Measurements from ENCODE around the gene PPP4R4. TPM values are rescaled to one million over a fixed set of nuclear protein-coding genes. Genes with fewer than 3 reads are reported as not detected.
A peak's percentile ranks its signal among the peaks of the same experiment; 100 is the strongest.

PPP4R4 gene, protein sequence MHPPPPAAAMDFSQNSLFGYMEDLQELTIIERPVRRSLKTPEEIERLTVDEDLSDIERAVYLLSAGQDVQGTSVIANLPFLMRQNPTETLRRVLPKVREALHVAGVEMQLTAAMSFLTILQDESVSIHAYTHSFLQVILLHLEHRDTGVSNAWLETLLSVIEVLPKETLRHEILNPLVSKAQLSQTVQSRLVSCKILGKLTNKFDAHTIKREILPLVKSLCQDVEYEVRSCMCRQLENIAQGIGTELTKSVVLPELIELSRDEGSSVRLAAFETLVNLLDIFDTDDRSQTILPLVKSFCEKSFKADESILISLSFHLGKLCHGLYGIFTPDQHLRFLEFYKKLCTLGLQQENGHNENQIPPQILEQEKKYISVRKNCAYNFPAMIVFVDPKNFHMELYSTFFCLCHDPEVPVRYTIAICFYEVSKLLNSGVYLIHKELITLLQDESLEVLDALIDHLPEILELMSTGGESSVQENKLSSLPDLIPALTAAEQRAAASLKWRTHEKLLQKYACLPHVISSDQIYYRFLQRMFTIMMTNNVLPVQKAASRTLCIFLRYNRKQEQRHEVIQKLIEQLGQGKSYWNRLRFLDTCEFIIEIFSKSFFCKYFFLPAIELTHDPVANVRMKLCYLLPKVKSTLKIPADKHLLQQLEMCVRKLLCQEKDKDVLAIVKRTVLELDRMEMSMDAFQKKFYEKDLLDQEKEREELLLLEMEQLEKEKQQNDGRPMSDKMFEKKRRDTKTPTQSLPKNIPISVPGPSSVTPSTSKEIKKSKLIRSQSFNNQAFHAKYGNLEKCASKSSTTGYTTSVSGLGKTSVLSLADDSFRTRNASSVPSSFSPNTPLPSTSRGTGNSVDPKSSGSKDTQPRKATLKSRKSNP
- total RNA-seq (2014; rRNA removed; shearing (Covaris generic)) (11.1 and 20.9 TPM in 2 replicates), polyA plus RNA-seq (2016; fragmentation: Nextera tagmentation; extraction: Ambion mirVana) (2.5 and 3.0 TPM in 2 replicates)
- long read RNA-seq, partial matches to known transcripts: 0 of 2 reads
- long read RNA-seq, other reads (novel, unspliced or antisense): 2 of 2 reads

DNA sequence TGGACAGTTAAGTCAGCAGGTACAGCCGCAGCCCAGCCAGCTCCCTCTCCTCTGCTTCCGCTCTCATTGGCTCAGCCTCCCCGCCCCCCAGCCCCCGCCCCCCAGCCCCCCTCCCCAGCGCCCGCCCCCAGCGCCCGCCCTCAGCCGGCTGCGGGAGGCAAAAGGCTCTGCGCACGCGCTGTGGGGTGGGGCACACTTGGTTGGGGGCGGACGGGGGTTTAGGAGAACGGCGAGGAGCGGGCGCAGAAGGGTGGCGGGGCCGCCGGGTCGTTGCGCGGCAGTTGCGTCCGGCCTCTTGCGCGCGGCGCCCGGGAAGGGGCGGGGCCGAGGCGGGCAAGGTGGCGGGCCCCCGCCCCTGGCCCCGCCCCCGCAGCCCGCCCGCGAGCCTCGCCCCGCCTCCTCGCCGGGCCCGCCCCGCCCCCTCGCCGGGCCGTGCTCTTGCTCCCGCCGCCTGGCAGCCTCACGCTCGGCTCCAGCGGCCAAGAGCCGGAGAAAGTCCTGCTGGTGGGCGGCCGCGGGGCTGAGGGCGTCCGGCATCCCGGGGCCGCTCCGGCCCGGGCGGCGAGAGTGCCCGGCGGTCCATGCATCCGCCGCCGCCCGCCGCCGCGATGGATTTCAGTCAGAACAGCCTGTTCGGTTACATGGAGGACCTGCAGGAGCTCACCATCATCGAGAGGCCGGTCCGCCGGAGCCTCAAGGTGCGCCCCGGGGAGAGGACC, at the start of gene PPP4R4:
PPP4R4 (plus strand) TSS at position 438 of the 719 bp plus-strand sequence; CDS start at position 582, 144 bp downstream.
- DNase-seq (ENCODE audit: low spot score) (peak; percentile 97), ATAC-seq (peak; percentile 69)
- H3K36me3 ChIP-seq (ENCODE audit: insufficient read depth): no peaks in the 10 kb centered on the region
- H3K36me3 Mint-ChIP-seq (ENCODE audit: low read depth): peaks cover 3% of the 10 kb centered on the region; the same call in 1 of the 3 replicates
- H3K27me3 Mint-ChIP-seq (ENCODE audit: insufficient read depth, low read depth, poor library complexity): peaks cover 9% of the 10 kb centered on the region
- peaks cover 17% of the 10 kb centered on the region for H3K4me1 ChIP-seq (ENCODE audit: insufficient read depth)
- peak within 1 kb of the TSS; percentile 87 for H3K4me3 Mint-ChIP-seq
- no peaks in the 10 kb centered on the region; the same call in 2 of the 3 replicates for H3K9me3 Mint-ChIP-seq
- peaks cover 37% of the 10 kb centered on the region for H3K27me3 ChIP-seq (ENCODE audit: insufficient read depth)
- H3K79me2 ChIP-seq (replicated peaks; ENCODE audit: insufficient read depth): no peaks in the 10 kb centered on the region; the same call in 1 of the 2 replicates
- H2AFZ ChIP-seq: peak within 1 kb of the TSS; percentile 99
- peak within 1 kb of the TSS; percentile 98 for H3K4me2 ChIP-seq
- peak within 1 kb of the TSS; percentile 87 for H3K27ac ChIP-seq (ENCODE audit: low read depth)
- H3K4me3 ChIP-seq: peak within 1 kb of the TSS; percentile 94
- no peaks in the 10 kb centered on the region for H3K9me2 ChIP-seq (ENCODE audit: insufficient read depth)
- H3F3A ChIP-seq (replicated peaks; ENCODE audit: low read depth): peaks cover 4% of the 10 kb centered on the region; the same call in 1 of the 2 replicates
- H3K27ac Mint-ChIP-seq: peak within 1 kb of the TSS; percentile 60
- peaks cover 27% of the 10 kb centered on the region for H3K4me1 Mint-ChIP-seq
- H4K20me1 ChIP-seq (replicated peaks; ENCODE audit: insufficient read depth): no peaks in the 10 kb centered on the region
- TF ChIP-seq NANOG (IDR thresholded peaks at IDR 0.05; ENCODE audit: borderline replicate concordance) (no peak), CREB1 (CRISPR knock-in tag; IDR thresholded peaks at IDR 0.05; ENCODE audit: low read depth) (no peak), EZH2 (IDR thresholded peaks at IDR 0.05; ENCODE audit: low read depth, unreplicated experiment) (no peak), STAT1 (IDR thresholded peaks at IDR 0.05; ENCODE audit: unreplicated experiment) (no peak), POLR2AphosphoS5 (IDR thresholded peaks at IDR 0.05; ENCODE audit: low read depth) (peak; percentile 67)
- TF ChIP-seq, protein P1, sequence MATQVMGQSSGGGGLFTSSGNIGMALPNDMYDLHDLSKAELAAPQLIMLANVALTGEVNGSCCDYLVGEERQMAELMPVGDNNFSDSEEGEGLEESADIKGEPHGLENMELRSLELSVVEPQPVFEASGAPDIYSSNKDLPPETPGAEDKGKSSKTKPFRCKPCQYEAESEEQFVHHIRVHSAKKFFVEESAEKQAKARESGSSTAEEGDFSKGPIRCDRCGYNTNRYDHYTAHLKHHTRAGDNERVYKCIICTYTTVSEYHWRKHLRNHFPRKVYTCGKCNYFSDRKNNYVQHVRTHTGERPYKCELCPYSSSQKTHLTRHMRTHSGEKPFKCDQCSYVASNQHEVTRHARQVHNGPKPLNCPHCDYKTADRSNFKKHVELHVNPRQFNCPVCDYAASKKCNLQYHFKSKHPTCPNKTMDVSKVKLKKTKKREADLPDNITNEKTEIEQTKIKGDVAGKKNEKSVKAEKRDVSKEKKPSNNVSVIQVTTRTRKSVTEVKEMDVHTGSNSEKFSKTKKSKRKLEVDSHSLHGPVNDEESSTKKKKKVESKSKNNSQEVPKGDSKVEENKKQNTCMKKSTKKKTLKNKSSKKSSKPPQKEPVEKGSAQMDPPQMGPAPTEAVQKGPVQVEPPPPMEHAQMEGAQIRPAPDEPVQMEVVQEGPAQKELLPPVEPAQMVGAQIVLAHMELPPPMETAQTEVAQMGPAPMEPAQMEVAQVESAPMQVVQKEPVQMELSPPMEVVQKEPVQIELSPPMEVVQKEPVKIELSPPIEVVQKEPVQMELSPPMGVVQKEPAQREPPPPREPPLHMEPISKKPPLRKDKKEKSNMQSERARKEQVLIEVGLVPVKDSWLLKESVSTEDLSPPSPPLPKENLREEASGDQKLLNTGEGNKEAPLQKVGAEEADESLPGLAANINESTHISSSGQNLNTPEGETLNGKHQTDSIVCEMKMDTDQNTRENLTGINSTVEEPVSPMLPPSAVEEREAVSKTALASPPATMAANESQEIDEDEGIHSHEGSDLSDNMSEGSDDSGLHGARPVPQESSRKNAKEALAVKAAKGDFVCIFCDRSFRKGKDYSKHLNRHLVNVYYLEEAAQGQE (IDR thresholded peaks at IDR 0.05; ENCODE audit: unreplicated experiment): no peak
- TF ChIP-seq, protein P2, sequence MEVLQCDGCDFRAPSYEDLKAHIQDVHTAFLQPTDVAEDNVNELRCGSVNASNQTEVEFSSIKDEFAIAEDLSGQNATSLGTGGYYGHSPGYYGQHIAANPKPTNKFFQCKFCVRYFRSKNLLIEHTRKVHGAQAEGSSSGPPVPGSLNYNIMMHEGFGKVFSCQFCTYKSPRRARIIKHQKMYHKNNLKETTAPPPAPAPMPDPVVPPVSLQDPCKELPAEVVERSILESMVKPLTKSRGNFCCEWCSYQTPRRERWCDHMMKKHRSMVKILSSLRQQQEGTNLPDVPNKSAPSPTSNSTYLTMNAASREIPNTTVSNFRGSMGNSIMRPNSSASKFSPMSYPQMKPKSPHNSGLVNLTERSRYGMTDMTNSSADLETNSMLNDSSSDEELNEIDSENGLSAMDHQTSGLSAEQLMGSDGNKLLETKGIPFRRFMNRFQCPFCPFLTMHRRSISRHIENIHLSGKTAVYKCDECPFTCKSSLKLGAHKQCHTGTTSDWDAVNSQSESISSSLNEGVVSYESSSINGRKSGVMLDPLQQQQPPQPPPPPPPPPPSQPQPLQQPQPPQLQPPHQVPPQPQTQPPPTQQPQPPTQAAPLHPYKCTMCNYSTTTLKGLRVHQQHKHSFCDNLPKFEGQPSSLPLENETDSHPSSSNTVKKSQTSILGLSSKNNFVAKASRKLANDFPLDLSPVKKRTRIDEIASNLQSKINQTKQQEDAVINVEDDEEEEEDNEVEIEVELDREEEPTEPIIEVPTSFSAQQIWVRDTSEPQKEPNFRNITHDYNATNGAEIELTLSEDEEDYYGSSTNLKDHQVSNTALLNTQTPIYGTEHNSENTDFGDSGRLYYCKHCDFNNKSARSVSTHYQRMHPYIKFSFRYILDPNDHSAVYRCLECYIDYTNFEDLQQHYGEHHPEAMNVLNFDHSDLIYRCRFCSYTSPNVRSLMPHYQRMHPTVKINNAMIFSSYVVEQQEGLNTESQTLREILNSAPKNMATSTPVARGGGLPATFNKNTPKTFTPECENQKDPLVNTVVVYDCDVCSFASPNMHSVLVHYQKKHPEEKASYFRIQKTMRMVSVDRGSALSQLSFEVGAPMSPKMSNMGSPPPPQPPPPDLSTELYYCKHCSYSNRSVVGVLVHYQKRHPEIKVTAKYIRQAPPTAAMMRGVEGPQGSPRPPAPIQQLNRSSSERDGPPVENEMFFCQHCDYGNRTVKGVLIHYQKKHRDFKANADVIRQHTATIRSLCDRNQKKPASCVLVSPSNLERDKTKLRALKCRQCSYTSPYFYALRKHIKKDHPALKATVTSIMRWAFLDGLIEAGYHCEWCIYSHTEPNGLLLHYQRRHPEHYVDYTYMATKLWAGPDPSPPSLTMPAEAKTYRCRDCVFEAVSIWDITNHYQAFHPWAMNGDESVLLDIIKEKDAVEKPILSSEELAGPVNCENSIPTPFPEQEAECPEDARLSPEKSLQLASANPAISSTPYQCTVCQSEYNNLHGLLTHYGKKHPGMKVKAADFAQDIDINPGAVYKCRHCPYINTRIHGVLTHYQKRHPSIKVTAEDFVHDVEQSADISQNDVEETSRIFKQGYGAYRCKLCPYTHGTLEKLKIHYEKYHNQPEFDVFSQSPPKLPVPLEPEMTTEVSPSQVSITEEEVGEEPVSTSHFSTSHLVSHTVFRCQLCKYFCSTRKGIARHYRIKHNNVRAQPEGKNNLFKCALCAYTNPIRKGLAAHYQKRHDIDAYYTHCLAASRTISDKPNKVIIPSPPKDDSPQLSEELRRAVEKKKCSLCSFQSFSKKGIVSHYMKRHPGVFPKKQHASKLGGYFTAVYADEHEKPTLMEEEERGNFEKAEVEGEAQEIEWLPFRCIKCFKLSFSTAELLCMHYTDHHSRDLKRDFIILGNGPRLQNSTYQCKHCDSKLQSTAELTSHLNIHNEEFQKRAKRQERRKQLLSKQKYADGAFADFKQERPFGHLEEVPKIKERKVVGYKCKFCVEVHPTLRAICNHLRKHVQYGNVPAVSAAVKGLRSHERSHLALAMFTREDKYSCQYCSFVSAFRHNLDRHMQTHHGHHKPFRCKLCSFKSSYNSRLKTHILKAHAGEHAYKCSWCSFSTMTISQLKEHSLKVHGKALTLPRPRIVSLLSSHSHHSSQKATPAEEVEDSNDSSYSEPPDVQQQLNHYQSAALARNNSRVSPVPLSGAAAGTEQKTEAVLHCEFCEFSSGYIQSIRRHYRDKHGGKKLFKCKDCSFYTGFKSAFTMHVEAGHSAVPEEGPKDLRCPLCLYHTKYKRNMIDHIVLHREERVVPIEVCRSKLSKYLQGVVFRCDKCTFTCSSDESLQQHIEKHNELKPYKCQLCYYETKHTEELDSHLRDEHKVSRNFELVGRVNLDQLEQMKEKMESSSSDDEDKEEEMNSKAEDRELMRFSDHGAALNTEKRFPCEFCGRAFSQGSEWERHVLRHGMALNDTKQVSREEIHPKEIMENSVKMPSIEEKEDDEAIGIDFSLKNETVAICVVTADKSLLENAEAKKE (CRISPR knock-in tag; IDR thresholded peaks at IDR 0.05): no peak

All from GM23338 (cell line).